ENCODE results near the gene FAM3A.

The FAM3A gene

DNA sequence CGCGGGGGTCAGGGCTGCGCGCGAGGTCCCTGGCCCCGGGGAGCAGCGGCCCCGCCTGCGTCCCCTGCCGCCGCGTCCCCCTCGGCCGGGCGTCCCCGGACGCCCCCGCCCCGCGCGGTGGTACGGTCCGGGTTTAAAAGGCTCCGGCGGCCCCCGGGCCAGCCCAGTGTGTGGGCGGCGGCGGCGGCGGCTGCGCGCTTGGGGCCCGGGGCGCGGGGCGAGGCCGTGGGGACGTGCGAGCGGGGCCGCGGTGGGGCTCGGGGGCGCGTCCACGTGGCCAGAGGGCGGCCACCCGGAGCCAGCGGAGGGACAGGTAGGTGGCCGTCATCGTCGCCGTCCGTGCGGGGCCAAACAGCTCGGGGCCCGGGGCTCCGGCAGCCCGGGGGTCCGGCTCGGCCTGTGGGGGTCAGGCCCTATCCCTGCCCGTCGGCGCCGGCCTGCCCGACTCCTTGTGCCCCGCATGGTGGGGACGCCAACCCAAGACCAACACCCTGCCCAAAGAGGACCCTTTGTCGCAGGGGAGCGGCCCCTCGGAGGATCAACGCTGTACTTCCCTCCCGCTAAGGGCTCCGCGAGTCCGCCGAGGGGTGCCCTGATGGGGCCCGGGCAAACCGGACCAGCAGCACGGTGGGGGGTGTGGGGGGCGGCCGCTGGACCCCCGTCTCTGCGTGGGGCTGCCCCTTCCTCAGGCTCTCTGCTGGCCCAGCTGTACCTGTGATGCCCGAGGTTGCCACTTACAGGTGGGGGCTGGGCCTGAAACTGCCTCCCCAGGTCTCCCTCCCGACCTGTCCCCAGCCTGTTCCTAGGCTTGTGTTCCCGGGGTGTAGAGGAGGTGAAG, 57.7 kb downstream of the FAM3A start, which contains the start of gene PLXNA3:
Gene PLXNA3 (plus strand): TSS at position 166 of the 838 bp plus-strand sequence. CDS start 1,903 bp downstream, outside the sequence.
- DNase-seq: no peak

DNA sequence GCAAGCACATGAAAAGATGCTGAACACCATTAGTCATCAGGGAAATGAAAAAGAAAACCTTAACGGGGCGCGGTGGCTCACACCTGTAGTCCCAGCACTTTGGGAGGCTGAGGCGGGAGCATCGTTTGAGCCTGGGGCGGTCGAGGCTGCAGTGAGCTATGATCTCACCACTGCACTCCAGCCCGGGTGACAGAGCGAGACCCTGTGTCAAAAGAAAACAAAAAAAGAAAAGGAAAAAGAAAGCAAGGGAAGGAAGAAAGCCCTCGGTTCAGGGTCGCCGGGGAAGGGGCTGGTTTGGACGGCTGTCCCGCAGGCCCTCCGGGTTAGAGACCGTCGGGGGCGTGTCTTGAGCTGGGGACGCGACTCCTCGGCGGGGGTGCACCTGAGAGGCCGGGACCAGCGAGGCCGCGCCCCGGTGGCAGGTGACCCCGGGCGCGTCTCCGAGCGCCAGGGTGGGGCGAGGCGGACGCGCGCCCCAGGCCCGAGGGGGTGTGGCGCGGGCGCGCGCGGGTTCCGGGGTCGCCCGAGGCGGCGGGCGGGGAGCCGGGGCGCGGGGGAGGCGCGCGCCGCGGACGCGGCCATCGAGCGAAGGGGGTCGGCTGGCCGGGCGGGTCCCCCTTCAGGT, 58.4 kb downstream of the FAM3A start:
- DNase-seq: no peak
